ENCODE data around the gene IFT25.

DNA sequence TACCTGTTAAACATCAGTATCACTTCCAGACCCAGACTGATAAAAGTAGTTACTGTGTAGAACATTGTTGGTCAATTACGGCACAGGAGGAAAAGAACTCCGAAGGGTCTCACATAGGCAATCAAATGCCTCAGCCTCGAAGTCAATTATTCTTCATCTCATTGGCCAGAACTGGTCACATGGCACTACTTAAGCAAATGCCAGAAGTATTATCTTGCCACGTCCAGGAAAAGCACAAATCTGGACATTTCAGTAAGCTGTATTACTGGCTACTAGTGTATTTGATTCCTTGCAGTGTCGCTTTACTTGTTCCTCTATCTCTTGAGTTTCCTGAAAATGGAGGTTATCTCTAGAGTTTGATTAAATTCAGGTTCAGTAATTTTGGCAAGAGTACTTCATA lies 27.2 kb downstream of the IFT25 start:
- TF ChIP-seq POLR2AphosphoS5 (IDR thresholded peaks at IDR 0.05; ENCODE audit: insufficient read depth, low read depth, low read length) (no peak), CTCF (IDR thresholded peaks at IDR 0.05; ENCODE audit: extremely low read depth in 1 of 2, insufficient read depth in 1 of 2, low read depth in 1 of 2, low read length in 2 of 2) (no peak), POLR2A (IDR thresholded peaks at IDR 0.05; ENCODE audit: low read depth, low read length) (no peak)

Data from endothelial cell of umbilical vein (primary cell).